Fibroblast of mammary gland (primary cell): ENCODE data around the gene TBC1D22A.

ENCODE experiments used
- DNase-seq: peaks from one replicate; pipeline ENCODE4 v3.0.0-alpha.2; 2010; ENCODE audit warnings: low read depth
- H3K4me3 ChIP-seq: 2 replicates; pipeline ENCODE4 v1.5.1; 2011; ENCODE audit warnings: low read depth, mild to moderate bottlenecking, low read length, moderate library complexity; ENCODE audit not compliant: control insufficient read depth
- TF ChIP-seq, protein P1 (sequence below): conservative IDR thresholded peaks from 2 replicates; pipeline ENCODE4 v1.5.1; 2011; ENCODE audit warnings: low read depth, low read length, inconsistent platforms; ENCODE audit not compliant: control insufficient read depth, insufficient read depth

TBC1D22A gene, protein sequence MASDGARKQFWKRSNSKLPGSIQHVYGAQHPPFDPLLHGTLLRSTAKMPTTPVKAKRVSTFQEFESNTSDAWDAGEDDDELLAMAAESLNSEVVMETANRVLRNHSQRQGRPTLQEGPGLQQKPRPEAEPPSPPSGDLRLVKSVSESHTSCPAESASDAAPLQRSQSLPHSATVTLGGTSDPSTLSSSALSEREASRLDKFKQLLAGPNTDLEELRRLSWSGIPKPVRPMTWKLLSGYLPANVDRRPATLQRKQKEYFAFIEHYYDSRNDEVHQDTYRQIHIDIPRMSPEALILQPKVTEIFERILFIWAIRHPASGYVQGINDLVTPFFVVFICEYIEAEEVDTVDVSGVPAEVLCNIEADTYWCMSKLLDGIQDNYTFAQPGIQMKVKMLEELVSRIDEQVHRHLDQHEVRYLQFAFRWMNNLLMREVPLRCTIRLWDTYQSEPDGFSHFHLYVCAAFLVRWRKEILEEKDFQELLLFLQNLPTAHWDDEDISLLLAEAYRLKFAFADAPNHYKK

GRCh38 chr22:46762238-46763050 is at the start of gene TBC1D22A:
Gene TBC1D22A (plus strand): TSS chr22:46762650. CDS start chr22:46762787, 137 bp downstream.
- peak within 1 kb of the TSS; percentile 82 for H3K4me3 ChIP-seq
- TF ChIP-seq, protein P1, sequence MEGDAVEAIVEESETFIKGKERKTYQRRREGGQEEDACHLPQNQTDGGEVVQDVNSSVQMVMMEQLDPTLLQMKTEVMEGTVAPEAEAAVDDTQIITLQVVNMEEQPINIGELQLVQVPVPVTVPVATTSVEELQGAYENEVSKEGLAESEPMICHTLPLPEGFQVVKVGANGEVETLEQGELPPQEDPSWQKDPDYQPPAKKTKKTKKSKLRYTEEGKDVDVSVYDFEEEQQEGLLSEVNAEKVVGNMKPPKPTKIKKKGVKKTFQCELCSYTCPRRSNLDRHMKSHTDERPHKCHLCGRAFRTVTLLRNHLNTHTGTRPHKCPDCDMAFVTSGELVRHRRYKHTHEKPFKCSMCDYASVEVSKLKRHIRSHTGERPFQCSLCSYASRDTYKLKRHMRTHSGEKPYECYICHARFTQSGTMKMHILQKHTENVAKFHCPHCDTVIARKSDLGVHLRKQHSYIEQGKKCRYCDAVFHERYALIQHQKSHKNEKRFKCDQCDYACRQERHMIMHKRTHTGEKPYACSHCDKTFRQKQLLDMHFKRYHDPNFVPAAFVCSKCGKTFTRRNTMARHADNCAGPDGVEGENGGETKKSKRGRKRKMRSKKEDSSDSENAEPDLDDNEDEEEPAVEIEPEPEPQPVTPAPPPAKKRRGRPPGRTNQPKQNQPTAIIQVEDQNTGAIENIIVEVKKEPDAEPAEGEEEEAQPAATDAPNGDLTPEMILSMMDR = no peak
- DNase-seq = peak; percentile 91

GRCh38 chr22:46714550-46714949 is 47.9 kb upstream of the TBC1D22A start:
- peak; percentile 16 for DNase-seq
- H3K4me3 ChIP-seq = no peak overlapping the region
- TF ChIP-seq, protein P1 = no peak

DNA sequence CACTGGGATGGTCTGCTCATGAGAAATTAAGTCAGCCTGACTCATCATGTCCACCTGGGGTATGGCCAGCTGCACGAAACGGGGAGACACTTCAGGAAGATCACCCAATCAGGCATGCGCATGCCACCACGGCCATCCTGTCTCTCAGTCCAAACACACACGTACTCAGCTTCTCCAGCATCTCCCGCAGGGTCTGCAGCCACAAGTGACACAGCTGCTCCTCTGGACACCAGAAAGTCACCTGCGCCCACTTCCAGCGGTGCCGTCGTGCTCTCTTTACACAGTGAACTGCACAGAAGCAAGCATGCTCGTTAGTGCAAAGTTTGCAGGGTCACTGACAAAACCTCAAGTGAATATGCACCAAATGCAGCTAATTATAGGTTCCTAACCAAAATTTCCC is 42.5 kb upstream of the TBC1D22A start:
- no peak overlapping the region for H3K4me3 ChIP-seq
- TF ChIP-seq, protein P1 = no peak
- DNase-seq = no peak

DNA sequence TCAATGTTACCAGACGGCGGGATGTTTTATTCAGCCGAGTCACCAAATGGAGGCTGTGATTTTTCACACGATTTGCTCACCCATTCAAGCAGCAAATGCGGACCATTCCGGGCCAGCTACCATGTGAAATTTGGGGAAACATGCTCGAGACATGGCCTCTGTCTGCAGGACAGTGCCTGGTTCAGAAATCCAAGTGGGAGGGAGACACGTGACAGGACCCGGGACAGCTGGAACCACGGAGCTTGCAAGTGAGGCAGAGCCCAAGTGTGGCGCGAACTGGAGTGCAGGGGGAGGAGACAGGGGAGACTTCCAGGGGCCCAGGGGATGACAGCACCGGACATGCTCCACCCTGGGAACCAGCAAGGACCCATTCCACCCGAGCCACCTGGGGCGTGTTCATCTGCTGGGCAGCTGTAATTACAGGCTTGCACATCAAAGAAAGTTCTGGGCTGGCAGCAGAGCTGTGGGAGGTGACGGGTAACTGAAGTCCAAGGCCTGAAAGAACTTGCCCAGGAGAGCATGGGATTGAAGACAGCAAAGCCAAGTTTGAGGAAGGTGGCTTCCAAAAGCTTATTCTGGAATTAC is 40.9 kb upstream of the TBC1D22A start:
- TF ChIP-seq, protein P1 = no peak
- no peak for DNase-seq
- no peak overlapping the region for H3K4me3 ChIP-seq

GRCh38 chr22:46723882-46724281 is 38.6 kb upstream of the TBC1D22A start:
- no peak for DNase-seq
- TF ChIP-seq, protein P1 = no peak
- H3K4me3 ChIP-seq = no peak overlapping the region

GRCh38 chr22:46725096-46725495 is 37.4 kb upstream of the TBC1D22A start:
- no peak overlapping the region for H3K4me3 ChIP-seq
- DNase-seq = no peak
- TF ChIP-seq, protein P1 = no peak
